Pons (tissue), 1 donor: ENCODE data around the gene IZUMO1.
"Not testable (repeated sequence)": the region's sequence is repeated elsewhere in the genome, so short reads cannot be mapped to it uniquely, and the experiment has no call there.

ENCODE experiments used
- DNase-seq: peaks from one replicate; pipeline ENCODE4 v3.0.0-alpha.2; 2016; ENCODE audit warnings: low spot score

IZUMO1 gene

DNA sequence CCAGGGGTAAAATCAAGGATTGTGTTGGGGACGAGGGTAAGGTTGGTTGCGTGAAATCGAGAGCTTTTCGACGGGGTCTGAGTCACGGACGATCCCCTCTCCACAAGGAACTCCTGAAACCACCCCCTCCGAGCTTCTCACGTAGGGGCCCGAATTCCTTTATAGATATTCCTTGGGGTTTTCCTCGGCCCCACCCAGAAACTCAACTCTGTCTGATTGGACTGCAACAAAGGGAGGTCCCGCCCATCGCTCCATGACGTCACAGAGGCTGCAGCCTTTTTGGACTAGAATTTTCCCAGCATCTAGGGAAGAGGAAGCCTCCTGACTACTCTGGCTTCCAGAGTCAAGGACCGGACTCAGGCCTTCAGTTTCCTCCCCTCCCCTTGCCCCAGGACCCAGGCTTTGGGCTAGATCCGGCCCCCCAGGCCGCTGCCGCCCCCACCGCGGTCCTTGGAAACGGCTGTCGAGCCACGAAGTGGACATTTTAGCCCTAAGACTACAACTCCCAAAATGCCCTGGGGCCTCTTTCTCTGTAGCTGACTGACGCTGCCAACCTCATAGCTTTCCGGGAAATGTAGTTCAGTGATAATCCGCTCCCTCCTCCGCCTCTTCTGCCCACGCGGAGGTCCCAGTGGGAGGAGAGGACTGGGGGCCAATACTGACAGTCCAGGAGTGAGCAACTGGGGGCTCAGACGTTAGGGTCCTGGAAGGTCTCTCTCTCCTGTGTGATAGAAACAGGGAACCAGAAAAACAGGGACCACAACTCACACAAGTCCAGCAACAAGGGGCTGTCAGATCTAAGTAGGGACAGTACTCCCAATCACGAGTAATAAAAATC lies at the start of gene IZUMO1:
Gene IZUMO1 (minus strand): TSS at position 172 of the 838 bp plus-strand sequence. CDS start 1,050 bp downstream, outside the sequence.
- DNase-seq = peak; percentile 78

DNA sequence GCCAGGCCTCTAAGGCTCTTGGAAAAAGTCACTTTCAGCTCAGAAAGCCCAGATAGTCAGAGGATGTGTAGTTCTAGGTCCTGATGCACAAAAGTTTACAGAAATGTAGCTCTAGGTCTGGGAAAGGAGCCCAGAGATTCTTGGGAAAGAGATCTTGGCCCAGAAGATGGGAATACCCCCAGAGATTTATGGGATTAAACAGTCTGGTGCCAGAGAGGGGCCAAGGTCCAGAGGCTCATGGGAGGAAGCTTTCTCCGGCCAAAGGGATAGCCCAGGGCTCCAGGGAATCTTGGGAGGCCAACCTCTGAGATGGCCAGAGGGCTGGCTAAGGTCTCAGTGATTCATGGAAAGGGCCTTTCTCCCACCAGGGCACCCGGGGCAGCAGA lies 49.0 kb upstream of the IZUMO1 start:
- no peak for DNase-seq

DNA sequence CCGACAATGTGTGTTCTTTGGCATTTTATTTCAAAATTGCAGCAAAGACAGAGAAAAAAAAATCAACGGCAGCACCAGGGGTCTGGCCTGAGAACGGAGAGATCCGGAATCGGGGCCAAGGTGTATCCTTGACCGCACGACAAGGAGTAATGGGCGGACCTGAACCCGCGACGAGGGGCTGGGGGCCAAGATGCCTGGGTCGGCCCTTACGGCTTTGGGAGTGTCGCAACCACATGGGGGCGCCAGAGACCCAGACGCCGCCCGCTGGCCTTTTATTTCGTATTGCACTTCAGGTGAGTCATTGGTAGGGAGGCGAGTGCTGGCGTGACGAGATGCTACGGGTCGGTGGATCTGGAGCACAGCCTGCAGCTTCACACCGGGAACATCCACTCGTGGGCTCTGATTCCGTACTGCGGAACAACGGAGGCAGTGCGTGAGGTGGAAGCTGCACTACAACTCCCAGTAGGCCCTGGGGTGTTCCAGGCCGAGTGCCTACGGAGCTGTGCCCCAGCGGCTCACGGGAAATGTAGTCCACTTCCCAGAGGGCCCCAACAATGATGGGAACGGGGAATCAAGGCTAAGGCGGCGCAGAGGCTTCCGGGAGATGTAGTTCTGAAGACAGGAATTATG lies 48.5 kb upstream of the IZUMO1 start:
- peak; percentile 95 for DNase-seq

DNA sequence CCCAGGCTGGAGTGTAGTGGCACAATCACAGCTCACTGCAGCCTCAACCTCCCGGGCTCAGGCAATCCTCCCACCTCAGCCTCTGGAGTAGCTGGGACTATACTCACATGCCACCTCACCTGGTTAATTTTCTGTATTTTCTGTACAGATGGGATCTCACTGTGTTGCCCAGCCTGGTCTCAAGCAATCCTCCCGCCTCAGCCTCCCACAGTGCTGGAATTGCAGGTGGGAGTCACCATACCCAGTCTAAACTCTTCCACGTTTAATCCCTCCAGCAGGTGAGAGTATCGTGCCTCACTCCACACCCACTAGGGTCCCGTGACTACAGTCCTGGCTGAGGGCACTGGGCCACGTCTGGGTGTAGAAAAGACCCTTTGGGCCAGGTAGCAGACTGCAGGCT lies 47.6 kb upstream of the IZUMO1 start:
- no peak for DNase-seq

DNA sequence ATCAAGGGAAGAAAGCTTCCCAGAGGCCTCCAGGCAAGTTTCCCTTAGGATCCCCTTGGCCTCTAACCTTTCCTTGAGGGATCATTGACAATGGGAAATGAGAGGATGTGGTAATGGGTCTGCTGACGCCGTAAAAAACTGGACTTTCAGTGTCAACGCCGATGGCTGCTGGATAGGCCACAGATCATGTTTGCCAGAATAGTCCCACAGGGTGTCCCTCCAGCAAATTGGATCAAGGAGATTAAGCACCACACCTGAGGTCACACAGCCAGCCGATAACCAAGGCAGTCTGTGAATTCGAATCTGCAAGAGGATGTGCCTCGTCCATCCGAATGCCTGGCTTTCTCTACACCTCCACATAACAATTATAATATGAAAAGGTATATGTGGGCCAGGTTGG lies 46.6 kb upstream of the IZUMO1 start:
- no peak for DNase-seq

DNA sequence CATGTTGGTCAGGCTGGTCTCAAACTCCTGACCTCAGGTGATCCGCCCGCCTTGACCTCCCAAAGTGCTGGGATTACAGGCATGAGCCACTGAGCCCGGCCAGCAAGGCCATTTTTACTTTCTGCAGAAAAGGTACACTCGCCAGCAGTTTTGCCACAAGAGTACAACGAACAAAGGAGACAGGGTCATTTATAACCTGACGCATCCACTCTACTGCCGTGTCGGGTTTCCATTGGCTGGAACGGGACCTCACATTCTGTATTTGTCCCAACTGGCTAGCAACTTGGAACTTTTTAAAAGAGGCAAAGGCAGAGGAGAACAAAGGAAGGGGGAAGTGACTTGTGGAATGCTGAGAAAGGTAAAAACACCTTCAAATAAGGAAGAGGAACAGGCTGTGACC lies 40.6 kb upstream of the IZUMO1 start:
- not testable (repeated sequence) for DNase-seq

DNA sequence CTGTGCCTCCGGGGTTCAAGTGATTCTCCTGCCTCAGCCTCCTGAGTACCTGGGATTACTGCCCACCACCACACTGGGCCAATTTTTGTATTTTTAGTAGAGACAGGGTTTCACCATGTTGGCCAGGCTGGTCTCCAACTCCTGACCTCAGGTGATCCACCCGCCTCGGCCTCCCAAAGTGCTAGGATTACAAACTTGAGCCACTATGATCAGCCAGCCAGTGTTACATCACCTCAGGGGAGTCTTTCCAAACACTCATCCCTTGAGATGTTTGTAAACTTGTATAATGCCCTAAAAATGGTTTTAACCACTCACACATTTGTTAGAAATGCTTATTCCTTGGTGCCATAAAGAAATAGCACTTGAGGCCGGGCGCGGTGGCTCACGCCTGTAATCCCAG lies 39.7 kb upstream of the IZUMO1 start:
- DNase-seq = not testable (repeated sequence)

DNA sequence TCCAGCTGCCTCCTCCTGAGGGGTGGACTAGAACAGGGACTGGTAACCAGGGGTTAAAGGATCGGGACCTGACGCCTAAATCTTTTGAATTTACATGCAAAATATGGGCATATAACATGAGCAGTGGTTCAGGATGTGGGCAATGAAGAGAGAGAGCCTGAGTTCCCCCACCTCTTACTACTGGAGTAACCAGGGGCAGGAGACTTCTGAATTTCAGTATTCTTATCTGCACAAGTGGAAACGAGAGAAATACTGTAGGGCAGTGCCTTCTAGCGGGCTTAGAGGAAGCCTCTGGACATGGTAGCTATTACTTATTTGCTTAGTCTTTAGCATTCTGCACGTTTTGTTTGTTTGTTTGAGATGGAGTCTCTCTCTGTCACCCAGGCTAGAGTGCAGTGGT lies 37.8 kb upstream of the IZUMO1 start:
- no peak for DNase-seq

DNA sequence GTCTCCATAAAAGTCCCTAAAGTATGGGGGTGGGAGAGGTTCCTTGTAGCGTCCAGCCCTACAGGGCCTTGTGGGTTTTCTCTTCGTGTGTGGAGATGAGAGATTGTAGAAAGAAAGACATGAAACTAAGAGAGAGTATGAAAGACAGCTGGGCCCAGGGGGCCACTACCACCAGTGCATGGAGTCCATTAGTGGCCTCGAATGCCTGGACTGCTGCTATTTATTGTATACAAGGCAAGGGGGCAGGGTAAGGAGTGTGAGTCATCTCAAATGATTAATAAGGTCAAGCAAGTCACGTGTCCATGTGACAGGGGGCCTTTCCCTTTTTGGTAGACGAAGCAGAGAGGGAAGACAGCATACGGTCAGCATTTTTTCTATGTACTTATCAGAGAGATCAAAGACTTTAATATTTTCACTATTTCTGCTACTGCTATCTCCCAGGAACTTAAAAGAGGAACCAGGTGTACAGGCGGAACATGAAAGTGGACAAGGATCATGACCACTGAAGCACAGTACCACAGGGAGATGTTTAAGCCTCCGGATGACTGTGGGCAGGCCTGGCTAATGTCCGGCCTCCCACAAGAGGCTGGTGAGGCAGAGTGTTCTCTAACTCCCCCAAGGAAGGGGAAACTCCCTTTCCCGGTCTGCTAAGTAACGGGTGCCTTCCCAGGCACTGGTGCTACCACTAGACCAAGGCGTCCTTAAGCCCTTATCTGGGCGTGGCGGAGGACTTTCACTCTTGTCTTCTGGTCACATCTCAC lies 34.1 kb upstream of the IZUMO1 start:
- peak; percentile 22 for DNase-seq

DNA sequence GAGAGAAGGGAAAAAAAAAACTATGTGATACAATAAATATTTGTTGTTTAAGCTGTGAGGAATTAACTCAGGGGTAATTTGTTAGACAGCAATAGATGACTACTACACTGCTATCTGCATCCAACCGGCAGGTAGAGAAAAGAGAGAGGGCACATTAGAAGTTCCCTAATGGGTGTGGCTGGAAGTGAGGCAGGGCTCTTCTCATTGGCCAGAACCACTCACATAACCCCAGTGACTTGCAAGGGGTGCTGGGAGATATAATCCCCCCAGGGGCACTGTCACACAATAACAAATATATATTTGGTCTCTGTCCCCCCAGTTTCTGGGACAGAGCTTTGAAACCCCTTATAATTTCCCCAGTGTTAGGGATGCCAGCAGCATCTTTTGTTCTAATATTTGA lies 32.9 kb upstream of the IZUMO1 start:
- no peak for DNase-seq

DNA sequence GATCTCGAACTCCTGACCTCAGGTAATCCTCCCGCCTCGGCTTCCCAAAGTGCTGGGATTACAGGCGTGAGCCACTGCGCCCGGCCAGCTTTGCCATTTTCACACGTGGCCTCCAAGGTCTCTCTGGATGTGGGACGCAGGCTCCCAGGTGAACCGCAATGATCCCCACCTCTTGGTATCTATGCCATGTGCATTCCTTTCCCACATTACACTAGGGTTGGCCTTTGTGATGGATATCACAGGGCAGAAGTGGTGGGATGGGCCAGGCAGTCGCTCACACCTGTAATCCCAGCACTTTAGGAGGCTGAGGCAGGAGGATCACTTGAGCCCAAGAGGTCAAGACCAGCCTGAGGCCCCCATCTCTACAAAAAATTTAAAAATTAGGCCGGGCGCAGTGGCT lies 31.0 kb upstream of the IZUMO1 start:
- no peak for DNase-seq

DNA sequence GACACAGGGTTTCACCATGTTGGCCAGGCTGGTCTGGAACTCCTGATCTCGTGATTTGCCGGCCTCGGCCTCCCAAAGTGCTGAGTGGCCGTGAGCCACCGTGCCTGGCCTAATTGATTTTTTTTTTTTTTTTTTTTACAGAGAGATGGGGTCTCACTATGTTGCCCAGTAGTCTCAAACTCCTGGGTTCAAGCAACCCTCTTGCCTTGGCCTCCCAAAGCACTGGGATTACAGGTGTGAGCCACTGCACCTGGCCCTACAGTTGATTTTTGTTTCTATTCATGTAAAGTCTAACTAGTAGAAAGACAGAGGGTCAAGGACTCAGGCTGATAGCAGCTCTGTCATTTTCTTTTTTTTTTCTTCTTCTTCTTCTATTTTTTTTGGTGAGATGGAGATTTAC lies 30.4 kb upstream of the IZUMO1 start:
- DNase-seq = no peak

DNA sequence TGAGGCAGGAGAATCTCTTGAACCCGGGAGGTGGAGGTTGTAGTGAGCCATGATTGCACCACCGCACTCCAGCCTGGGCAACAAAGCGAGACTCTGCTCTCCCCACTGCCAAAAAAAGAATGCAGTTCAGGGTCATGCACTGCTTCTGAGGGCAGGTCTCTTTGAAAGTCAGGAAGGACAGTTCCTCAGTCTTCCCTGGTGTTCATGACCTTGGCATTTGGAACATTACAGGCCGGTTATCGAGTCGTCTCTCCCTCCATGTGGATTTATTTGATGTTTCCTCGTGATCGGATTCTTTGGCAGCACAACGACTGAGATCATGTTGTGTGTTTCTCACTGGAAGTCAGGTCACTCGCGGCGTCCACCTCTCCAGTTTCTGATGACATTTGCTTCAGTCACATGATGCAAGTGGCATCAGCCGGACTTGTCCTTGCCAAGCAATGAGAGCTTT lies 25.8 kb upstream of the IZUMO1 start:
- no peak for DNase-seq

DNA sequence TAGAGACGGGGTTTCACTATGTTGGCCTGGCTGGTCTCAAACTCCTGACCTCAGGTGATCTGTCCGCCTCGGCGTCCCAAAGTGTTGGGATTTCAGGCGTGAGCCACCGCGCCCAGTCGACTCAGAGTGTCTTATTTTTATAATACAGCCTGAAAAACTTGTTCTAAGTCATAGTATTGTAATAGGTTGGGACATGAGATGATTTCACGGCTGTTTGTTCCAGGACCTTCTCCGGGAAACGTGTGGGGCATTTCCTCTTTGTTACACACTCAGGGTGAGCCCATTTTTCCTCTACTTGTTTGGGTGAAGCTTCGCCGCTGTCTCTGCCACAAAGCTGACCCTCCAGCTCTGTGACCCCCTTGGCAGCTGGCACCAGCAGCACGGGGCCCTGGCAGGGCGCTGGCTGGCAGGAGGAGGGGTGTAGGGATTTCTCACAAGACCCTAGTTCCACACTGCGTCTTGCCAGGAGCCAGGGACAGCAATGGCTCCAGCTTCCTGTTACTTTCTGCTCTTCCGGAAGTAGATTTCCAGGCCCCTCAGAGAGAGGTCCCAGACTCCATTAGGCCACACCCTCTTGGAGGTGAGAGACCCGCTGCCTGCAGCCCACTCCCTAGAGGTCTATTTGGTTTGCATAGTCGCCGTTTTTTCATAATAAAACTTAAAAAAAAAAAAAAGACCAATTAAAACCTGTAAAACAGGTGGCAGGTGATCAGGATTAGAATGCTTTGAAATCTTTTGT lies 24.2 kb upstream of the IZUMO1 start:
- no peak for DNase-seq

DNA sequence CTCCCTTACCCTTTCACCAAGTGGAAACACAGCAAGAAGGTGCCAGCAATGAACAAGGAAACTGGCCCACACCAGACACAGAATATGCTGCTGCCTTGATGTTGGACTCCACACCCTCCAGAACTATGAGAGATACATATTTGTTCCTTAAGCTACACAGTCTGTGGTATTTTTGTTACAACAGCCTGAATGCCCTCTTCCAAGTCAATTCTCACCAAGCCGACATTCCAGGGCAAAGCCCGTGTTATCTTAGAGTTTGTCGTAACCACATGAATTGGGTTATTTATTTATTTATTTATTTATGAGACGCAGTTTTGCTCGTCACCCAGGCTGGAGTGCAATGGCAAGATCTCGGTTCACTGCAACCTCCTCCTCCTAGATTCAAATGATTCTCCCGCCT lies 23.6 kb upstream of the IZUMO1 start:
- DNase-seq = no peak

DNA sequence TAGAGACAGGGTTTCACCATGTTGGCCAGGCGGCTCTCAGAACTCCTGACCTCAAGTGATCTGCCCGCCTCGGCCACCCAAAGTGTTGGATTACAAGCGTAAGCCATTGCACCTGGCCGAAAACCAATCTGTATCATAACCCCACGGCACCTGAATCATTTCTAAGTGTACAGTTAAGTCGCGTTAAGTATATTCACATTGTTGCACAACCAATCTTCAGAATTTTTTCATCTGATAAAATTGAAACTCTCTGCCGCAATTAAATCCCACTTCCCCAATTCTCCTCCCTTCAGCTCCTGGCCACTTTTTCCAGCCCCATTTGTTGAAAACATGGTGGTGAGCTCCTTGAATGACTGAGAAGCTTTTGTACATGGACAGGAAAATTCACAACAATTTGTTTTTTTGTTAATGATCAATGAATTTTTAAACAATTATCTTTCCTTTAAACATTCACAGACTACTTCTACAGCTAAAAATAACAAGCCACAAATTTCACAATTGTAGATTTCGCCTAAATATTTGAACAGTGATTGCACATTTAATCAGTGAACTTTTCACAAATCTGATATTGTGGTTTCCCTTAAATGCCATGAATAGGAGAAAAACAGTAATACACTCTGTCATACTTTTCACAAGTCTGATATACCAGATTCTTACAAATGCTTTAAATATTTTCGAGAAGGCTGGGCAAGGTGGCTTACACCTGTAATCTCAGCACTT lies 22.4 kb upstream of the IZUMO1 start:
- no peak for DNase-seq

DNA sequence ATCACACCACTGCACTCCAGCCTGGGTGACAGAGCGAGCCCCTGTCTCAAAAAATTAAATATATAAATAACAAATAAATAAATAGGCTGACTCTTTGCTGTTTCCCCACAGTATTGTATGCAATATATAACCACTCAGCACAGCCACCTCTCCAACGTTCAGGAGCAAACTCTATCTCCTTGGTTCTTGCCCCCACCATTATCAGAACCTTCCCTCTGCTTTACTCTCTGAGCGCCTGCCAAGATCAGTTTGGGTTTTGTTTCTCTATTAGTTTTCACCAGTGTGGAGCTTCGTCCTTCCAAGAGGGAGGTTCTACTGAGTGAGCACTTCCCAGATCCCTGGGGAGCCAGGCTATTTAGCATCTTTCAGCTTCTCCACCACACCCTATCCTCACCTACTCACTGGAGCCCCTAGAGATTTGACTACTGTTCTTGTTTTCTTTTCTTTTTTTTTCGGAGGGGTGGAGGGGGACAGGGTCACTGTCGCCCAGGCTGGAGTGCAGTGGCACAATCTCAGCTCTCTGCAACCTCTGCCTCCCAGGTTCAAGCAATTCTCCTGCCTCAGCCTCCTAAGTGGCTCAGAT lies 21.6 kb upstream of the IZUMO1 start:
- not testable (repeated sequence) for DNase-seq

DNA sequence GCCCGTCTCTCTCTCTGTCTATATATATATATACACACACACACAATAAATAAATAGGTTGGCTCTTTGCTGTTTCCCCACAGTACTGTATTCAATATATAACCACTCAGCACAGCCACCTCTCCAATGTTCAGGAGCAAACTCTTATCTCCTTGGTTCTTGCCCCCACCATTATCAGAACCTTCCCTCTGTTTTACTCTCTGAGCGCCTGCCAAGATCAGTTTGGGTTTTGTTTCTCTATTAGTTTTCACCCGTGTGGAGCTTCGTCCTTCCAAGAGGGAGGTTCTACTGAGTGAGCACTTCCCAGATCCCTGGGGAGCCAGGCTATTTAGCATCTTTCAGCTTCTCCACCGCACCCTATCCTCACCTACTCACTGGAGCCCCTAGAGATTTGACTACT lies 19.1 kb upstream of the IZUMO1 start:
- DNase-seq = not testable (repeated sequence)

DNA sequence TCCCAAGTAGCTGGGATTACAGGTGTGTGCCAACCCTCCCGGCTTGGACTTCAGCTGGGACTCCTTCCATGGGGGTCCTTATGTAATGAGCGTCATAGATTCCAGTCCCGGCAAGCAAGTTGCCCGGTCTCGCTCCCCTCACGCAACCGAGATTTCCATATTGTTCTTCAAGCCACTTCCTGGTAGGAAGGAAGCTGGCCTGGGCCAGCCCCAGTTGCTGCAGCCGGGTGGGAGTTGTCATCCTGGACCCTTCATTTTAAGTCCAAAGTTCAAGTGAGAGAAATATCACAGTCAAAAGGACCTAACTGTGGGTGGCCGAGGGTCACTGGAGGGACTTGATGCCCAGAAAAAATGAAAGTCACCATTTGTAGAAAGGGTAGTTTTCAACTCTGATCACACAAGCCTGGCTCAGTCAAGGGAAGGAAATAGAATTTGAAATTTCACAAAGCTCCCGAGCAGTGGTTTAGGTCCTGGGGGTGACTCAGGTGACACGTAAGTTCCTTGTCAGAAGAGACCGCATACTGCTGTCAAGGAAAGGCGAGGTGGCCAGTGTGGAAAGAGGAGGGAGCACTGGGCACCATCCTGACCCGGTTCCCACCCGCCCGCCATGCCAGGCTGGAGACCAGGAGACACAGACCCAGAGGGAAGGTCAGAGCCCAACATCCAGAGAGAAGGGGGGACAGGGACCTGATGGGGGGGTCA lies 13.9 kb upstream of the IZUMO1 start:
- no peak for DNase-seq

DNA sequence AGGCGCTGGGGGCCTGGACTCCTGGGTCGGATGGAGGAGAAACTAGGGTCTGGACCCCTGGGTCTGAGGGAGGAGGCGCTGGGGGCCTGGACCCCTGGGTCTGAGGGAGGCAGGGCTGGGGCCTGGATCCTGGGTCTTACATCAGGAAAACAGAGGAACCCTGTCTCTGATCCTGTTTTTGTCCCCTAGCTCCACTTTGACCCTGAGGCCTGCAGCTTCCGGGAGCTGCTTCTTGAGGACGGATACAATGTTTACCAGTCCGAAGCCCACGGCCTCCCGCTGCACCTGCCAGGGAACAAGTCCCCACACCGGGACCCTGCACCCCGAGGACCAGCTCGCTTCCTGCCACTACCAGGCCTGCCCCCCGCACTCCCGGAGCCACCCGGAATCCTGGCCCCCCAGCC lies 11.0 kb upstream of the IZUMO1 start:
- DNase-seq = no peak
